Right kidney (tissue), 1 donor: Measurements from ENCODE around the gene FSD1.

Source experiments
- DNase-seq: peaks from one replicate; pipeline ENCODE4 v3.0.0-alpha.2; 2016

FSD1 gene

DNA sequence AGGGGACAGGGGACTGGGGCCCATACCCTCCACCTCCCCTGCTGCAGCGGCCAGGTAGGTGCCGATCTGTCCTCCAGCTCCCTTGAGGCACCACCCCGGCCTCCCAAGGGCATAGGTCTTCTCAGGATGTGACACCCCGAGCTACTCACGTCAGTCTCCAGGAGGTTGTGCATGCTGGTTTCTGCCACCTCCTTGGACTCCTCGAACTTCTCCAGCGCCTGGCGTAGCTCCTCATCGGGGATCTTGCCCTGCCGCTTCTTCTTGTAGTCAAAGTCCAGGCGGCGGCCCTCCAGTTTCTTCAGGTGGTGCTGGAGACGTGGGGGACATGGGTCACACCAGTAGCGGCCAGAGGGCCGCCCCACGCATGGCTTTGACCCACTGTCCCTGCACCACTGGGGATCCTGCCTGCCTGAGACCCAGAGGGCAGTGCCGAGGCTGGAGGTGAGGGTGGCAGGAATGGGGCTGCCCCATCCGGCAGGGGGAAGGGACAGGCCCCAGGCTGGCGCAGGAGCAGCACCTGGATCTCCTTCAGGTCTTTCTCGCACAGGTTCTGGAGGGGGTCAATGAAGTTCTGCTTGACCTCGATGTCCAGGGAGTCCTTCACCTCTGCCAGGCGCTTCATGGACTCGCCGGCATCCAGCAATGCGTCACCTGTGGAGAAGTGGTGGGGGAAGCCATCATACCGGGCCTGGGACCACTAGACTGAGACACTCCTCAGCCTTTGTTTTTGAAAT lies 59.3 kb downstream of the FSD1 start:
- no peak for DNase-seq

DNA sequence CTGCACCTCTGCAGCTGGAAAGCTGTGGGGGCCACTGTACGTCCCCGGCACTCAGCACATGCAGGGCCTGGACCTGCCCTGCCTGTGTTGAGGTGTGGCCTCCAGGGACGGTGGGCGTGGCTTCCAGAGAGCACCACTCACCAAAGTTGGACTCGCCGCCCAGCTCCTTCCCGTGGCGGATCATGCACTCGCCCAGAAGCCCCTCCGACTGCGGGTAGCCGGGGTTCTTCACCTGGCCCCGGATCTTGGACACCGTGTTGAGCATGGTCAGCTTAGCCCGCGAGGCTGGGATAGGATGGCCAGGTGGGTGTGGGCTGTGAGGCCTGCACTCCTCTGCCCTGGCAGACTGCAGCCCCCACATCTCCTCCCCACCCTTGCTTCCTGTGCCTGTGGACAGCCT lies 60.9 kb downstream of the FSD1 start:
- DNase-seq = no peak

DNA sequence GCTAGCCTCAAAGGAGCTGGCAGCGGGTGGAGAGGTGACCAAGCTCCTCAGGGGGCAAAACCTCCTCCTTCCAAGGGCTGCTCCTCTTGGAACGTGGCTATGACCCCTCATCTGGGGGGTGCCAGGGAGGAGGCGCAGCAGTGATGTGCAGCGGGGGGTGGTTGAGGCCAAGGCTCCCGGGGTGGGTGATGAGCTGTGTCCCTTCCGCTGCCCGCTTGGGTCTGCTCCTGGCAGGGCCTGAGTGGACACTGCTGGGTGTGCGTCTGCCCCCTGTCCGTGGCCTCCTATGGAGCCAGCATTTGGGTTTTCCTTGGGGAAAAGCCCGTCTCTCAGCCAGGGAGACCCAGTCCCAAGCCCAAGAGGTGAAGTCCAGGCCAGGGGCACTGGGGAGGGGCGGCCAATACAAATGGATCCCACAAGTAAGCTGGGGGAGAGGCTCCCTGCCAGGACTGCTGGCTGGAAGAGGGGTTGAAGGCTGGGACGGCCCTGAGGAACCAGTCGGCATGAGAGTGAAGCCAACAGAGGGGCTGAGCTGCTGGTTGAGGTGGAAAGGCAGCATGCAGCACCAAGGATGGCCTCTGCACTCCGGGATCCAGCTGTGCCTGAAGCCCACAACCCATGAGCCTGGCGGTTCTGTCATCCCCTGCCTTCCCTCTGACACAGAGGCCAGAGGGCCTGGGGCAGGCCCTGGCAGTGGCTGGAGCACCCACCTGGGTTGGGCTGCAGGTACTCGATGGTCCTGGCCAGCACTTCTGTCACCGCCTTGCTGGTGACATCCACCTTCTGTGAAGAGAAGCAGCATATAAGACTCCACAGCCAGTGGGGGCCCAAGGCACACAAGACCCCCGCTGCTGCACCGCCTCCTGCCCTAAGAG lies 61.6 kb downstream of the FSD1 start:
- no peak for DNase-seq

DNA sequence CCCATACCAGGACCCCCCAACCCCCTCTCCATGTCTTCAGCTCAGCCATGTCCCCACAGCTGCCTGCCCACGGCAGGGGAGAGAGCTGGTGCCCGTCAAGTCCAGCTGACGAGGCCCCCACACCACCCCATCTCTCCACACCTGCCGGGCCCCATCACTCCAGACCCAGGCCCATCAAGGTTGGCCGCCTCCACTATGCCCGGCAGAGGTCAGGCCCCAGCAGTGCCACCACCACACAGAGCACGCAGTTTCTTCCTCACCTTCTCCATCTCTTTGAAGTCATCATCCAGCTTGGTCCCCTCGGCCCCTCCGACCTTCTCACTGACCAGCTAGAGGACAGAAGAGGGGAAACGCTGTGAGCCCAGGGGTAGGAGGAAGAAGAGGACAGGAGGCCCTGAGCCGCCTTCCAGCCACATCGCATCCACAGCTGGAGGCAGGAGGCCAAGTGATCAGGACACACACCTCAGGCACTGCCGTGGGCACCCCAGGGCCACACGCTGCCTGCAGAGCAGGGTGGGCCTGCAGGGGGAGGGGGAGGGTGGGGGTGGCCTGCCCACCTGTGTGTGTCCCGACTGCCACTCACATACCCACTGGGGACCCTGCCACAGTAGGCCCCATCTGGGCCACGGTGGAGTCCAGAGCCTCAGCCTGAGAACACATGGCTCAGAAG lies 62.4 kb downstream of the FSD1 start:
- no peak for DNase-seq

DNA sequence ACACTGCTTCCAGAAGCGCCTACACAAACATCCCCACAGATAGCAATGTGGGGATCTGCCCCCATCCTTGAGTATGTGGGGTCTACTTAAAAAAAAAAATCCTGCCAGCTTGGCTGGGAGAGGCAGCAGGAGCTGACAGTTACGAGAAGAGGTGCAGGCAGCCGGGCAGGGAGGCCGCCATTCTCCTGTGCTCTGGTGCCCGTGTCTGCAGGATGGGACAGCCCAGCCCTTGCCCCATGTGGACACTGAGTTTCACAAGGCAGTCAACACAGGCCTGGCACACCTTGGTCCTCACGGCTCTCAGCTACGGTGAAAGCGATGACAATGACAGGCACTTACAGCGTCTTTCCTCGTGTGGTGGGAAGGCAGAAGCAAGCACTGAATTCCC lies 62.9 kb downstream of the FSD1 start:
- no peak for DNase-seq

DNA sequence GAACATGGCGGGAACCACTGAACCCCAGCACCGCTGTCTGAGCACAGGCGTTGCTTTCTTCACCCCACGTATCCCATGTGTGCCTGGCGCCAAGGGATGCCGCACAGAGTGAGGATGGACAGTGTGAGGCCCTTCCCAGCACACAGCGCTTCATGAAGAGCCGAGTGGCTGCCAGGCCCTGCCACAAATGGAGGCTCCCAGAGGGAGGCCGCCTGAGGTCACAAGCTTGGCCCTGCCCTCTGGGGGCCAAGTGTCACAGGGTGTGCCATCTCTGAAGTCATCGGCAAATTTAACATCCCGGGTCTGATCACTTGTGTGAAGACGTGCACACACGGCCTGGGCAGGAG lies 63.4 kb downstream of the FSD1 start:
- no peak for DNase-seq

DNA sequence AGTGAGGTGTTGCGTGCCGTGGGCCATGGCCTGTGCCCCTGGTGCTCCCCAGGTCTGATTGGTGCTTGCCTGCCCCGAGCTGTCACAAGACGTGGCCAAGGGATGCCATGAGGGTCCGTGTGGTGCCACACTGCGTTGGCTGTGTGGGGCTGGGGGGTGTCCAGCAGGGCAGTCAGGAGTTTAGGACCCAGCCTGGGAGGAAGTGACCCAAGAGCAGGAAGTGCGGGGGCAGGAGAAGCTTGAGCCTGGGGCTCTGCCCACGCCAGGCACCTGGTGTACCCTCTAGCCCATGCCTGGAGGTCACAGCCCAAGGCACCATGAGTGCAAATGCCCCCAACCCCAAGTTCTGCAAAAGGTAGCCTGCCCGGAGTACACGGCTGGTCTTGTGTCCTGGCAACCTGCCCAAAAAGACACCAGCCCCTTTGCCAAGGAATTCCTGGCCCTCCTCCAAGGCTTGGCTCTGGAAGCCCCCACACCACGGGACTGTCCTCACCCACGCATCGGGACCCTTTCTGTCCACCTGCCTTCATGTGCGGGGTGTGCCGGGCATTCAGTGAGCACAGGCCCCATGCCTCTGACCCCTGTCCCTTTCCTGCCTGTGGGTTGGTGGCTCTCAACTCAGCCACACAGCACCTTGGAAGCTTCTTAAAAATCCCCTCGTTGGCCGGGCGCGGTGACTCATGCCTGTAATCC lies 63.9 kb downstream of the FSD1 start:
- DNase-seq = no peak

DNA sequence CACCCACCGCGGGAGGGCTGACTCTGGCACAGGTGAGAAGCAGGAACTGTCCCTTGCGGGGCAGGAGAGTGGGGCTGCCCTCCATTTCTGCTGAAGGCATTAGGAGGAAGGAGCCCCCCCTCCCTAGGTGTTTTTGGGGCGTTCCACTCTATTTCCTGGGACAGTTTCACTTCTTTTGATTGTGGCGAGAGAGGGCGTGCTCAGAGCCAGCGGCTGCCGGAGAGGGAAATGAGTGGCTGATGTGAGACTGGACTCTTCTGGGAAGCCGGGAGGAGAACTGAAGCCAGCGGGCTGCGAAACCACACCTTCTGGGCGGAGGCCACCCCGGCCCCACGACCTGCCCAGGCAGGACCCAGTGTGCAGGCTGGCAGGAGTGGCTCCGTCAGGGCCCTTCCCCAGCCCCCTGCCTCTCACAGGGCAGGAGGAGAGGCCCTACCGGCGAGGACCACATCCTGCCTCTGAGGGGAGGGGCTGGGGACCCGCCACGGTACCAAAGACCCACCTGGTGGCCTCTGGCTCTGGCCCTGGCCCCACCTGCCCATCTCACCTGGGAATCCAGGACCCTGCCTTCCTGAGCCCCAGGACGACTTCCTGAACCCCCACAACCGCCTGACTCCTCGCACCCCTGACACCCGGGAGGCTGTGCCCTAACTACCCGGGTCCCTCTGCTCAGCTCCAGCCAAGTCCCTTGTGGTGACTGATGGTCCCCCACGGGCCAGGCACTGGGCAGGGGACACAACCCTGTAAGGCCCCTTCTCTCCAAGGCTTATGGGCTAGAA lies 64.9 kb downstream of the FSD1 start:
- DNase-seq = peak; percentile 67

DNA sequence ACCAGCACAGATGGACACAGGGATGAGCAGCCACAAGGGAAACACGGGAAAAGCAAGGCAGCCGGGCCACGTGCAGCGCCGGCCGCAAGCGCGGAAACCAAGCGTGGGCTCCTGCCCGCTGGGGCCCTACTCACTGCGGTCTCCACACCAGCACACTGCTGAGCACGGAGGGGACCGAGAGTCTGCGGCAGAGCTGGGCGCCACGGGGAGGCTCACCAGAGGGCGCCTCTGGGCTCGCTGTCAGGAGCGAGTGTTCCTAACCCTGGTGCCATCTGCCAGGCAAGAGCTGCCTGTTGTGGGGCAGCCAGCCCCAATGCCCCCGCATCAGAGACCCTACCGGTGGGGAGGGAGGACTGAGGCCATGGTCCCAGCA lies 65.5 kb downstream of the FSD1 start:
- peak; percentile 64 for DNase-seq

DNA sequence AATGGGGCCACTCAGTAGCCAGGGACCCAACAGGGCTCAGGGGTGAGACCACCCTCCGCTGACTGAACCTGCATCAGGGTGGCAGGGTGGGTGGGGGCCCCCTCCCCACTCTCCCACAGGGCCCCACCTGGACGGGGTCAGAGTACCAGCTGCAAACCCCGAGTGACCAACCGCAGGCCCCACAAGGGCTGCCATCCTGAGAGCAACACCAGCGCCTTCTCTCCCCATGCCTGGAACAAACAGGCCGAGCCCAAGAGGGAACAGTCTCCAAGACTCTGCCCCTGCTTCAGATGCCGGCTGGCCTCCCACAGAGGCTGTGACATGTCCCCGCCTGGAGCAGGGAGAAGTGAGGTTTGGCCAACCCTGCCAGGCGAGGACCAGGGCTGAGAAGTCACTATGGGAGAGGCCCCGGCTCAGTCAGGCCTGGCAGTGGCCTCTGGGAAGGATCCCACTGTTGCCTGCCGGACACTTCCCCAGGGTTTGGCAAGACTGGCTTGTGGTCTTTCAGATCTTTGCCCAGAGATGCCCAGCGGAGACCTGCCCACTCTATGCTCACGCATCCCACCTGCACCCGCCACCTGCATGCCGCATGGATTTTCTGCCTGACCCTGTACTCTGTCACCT lies 66.1 kb downstream of the FSD1 start:
- no peak for DNase-seq

DNA sequence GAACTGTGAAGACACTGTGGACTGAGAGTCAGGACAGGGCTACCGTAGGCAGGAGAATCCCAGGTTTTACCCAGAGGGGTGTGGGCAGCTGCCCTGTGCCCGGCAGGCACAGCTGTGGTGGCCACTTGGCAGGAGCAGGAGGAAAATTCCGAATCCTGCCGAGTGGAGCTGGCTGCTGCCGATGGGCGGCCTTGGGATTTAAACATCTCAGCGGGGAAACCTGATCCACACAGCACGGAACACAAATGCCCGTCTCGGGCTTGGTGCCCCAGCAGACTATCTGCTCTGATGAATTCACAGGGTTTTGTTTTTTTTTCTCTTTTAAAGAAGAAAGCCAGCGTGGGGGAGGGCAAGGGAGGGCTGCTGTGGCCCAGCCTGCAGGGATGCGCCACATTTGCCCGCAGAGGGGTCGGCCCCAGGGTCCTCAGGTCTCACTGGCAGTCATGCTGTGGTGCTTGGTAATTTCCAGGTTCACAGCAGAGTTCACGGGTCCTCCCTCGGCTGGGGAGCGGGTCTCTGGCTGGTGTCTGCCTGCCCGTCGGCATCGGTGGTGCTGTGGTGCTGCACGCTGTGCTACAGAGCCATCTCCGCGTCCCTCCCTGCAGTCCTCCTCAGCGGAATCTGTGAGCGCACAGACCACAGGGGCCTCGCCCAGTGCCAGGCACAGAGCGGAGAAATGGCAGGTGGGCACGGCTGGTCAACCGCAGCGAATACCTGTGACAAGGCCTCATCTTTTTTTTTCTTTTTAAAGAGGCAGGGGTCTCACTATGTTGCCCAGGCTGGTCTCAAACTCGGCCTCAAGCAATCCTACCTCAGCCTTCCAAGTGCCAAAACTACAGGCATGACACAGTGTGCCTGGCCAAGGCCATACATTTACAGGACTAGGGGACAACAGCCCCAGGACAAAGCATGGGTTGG lies 67.1 kb downstream of the FSD1 start:
- DNase-seq = peak; percentile 68

DNA sequence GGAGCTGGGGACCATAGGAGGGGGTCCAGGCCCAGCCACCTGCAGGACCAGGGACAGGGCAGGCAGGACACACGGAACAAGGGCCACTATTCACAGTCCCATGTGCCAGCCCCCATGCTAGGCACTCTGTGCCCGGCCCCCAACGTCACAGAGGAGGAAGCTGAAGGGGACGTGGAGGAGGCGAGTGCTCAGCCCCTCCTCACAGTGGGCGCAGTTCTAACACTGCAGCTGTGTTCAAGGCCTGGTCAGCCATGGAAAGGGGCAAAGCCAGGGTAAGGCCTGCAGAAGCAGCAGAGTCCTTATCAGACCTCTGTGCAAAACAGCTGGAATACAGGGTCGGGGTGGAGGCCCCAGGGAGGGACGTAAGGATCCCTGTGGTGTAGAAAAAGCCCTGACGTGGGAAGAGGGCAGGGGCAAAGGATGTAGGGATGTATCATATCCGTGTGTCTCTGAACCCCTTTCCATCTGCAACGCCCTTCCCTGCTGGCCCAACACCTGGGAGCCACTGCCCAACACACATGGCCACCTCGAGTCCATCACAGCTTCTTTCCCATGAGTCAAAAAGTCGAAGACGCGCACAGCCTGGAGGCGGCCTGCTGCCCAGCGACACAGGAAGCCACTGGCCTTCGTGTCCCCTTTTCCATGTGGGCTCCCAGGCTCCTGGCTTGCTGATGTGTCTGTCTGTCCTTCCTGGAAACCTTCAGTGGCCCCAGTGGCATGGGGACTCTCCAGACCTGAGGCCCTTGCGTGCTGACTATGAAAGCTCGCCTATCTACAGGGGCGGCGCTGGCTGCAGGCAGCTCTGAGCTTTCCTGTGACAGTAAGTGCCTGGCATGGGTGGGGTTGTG lies 68.0 kb downstream of the FSD1 start:
- no peak for DNase-seq

DNA sequence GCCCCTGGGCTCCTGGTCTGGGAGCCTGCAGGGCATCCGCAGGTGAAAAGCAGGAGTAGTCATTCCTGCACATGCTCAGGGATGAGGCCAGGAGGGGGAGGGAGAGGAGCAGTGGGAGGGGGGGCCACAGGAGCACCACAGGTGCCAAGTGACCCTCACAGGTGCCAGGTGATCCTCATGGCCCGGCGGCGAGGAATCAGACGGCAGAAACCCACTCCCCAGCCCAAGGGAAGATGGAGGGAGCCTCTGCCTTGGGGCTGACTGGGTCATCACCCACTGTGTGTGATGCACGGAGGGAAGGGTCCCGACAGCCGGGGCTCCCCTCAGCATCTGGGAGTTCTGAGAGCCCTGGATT lies 68.6 kb downstream of the FSD1 start:
- DNase-seq = no peak
